ENCODE data around the gene FGFR2. TPM values are rescaled to one million over a fixed set of nuclear protein-coding genes. Genes with fewer than 3 reads are reported as not detected.

FGFR2 gene
- total RNA-seq, 5 donors from 2014 or later (not counting 1 experiment from before 2014, with no cell fraction given) = 0.49 to 1.8 (median 0.70) TPM

- POLR2A ChIA-PET = no interaction called here
- H3K4me1 Mint-ChIP-seq = no peaks in the 10 kb centered on the region
Observed at GRCh38 chr10:121440461-121440860, 157.8 kb downstream of the FGFR2 start.

GRCh38 chr10:121438333-121438732 is 159.9 kb downstream of the FGFR2 start:
- Histone ChIP-seq H3K4me3 (ENCODE audit: control insufficient read depth in 1 of 2, extremely low read depth in 1 of 2, low read length in 1 of 2) (no peak overlapping the region), H3K27me3 (replicated peaks in 1 of 2; ENCODE audit: control insufficient read depth in 2 of 2, extremely low read depth in 1 of 2, insufficient read depth in 2 of 2, low read length in 1 of 2) (peaks cover 0 to 3% of the 10 kb centered on the region in 2 experiments), H3K27ac (ENCODE audit: low read length) (no peak overlapping the region), H3K36me3 (ENCODE audit: control insufficient read depth in 2 of 2, extremely low read depth in 1 of 2, insufficient read depth in 1 of 2, low read length in 1 of 2) (no peaks in the 10 kb centered on the region), H3K9me3 (no peaks in the 10 kb centered on the region), H3K4me1 (ENCODE audit: control insufficient read depth in 1 of 2, extremely low read depth in 1 of 2, insufficient read depth in 2 of 2, low read length in 2 of 2) (no peaks in the 10 kb centered on the region)
- ChIA-PET CTCF (no interaction called here), POLR2A (no interaction called here)
- Mint-ChIP-seq H3K4me3 (no peak overlapping the region), H3K36me3 (no peaks in the 10 kb centered on the region), H3K27me3 (no peaks in the 10 kb centered on the region), H3K27ac (no peak overlapping the region), H3K9me3 (no peaks in the 10 kb centered on the region), H3K4me1 (no peaks in the 10 kb centered on the region)
- no peak for ATAC-seq (replicated peaks in 1 of 4)
- WGBS (ENCODE audit: insufficient coverage) = 94% methylated on average over 2 of the region's 2 CpGs
- no peak for DNase-seq

More at GRCh38 chr10:121440461-121440860, 157.8 kb downstream of the FGFR2 start:
- no peak for ATAC-seq (replicated peaks in 1 of 4)
- H3K4me1 ChIP-seq (ENCODE audit: control insufficient read depth in 1 of 2, extremely low read depth in 1 of 2, insufficient read depth in 2 of 2, low read length in 2 of 2) = no peaks in the 10 kb centered on the region
- DNase-seq = no peak
- no peak overlapping the region for H3K27ac Mint-ChIP-seq
- CTCF ChIA-PET = no interaction called here
- no peak overlapping the region for H3K4me3 ChIP-seq (ENCODE audit: control insufficient read depth in 1 of 2, extremely low read depth in 1 of 2, low read length in 1 of 2)
- H3K9me3 Mint-ChIP-seq = peaks cover 0 to 3% (median 0%) of the 10 kb centered on the region in 3 donors
- WGBS (ENCODE audit: insufficient coverage) = no CpG with 5 or more reads among the region's 2 CpGs
- no peak overlapping the region for H3K27ac ChIP-seq (ENCODE audit: low read length)
- no peak overlapping the region for H3K4me3 Mint-ChIP-seq
- H3K9me3 ChIP-seq = no peaks in the 10 kb centered on the region
- H3K27me3 Mint-ChIP-seq = no peaks in the 10 kb centered on the region
- H3K36me3 ChIP-seq (ENCODE audit: control insufficient read depth in 2 of 2, extremely low read depth in 1 of 2, insufficient read depth in 1 of 2, low read length in 1 of 2) = no peaks in the 10 kb centered on the region
- peaks cover 0 to 3% of the 10 kb centered on the region in 2 experiments for H3K27me3 ChIP-seq (replicated peaks in 1 of 2; ENCODE audit: control insufficient read depth in 2 of 2, extremely low read depth in 1 of 2, insufficient read depth in 2 of 2, low read length in 1 of 2)
- H3K36me3 Mint-ChIP-seq = no peaks in the 10 kb centered on the region

GRCh38 chr10:121437596-121437995 is 160.6 kb downstream of the FGFR2 start:
- Histone ChIP-seq H3K27me3 (replicated peaks in 1 of 2; ENCODE audit: control insufficient read depth in 2 of 2, extremely low read depth in 1 of 2, insufficient read depth in 2 of 2, low read length in 1 of 2) (peaks cover 0 to 3% of the 10 kb centered on the region in 2 experiments), H3K27ac (ENCODE audit: low read length) (no peak overlapping the region), H3K4me3 (ENCODE audit: control insufficient read depth in 1 of 2, extremely low read depth in 1 of 2, low read length in 1 of 2) (no peak overlapping the region), H3K4me1 (ENCODE audit: control insufficient read depth in 1 of 2, extremely low read depth in 1 of 2, insufficient read depth in 2 of 2, low read length in 2 of 2) (no peaks in the 10 kb centered on the region), H3K9me3 (no peaks in the 10 kb centered on the region), H3K36me3 (ENCODE audit: control insufficient read depth in 2 of 2, extremely low read depth in 1 of 2, insufficient read depth in 1 of 2, low read length in 1 of 2) (no peaks in the 10 kb centered on the region)
- Mint-ChIP-seq H3K9me3 (no peaks in the 10 kb centered on the region), H3K36me3 (no peaks in the 10 kb centered on the region), H3K27me3 (peaks cover 0 to 6% of the 10 kb centered on the region in 2 donors), H3K4me3 (no peak overlapping the region), H3K4me1 (no peaks in the 10 kb centered on the region), H3K27ac (no peak overlapping the region)
- ATAC-seq (replicated peaks in 1 of 4) (no peak), DNase-seq (no peak)
- no CpG with 5 or more reads among the region's 4 CpGs for WGBS (ENCODE audit: insufficient coverage)
- ChIA-PET POLR2A (no interaction called here), CTCF (no interaction called here)

- CTCF ChIA-PET = no interaction called here
- POLR2A ChIA-PET = interaction anchor here in 1 of 2 donors (0.6 kb wide), 1 partner anchor 250 kb away, joined by 3 read pairs; no protein-coding TSS in a partner anchor
- Mint-ChIP-seq H3K27me3 (peaks cover 0 to 8% of the 10 kb centered on the region in 2 donors), H3K36me3 (no peaks in the 10 kb centered on the region), H3K9me3 (no peaks in the 10 kb centered on the region), H3K4me1 (no peaks in the 10 kb centered on the region), H3K4me3 (no peak overlapping the region), H3K27ac (no peak overlapping the region)
- 30% methylated on average over 5 of the region's 5 CpGs for WGBS (ENCODE audit: insufficient coverage)
- Histone ChIP-seq H3K4me3 (ENCODE audit: control insufficient read depth in 1 of 2, extremely low read depth in 1 of 2, low read length in 1 of 2) (no peak overlapping the region), H3K36me3 (ENCODE audit: control insufficient read depth in 2 of 2, extremely low read depth in 1 of 2, insufficient read depth in 1 of 2, low read length in 1 of 2) (no peaks in the 10 kb centered on the region), H3K4me1 (ENCODE audit: control insufficient read depth in 1 of 2, extremely low read depth in 1 of 2, insufficient read depth in 2 of 2, low read length in 2 of 2) (no peaks in the 10 kb centered on the region), H3K27me3 (replicated peaks in 1 of 2; ENCODE audit: control insufficient read depth in 2 of 2, extremely low read depth in 1 of 2, insufficient read depth in 2 of 2, low read length in 1 of 2) (peaks cover 0 to 3% of the 10 kb centered on the region in 2 experiments), H3K9me3 (no peaks in the 10 kb centered on the region), H3K27ac (ENCODE audit: low read length) (no peak overlapping the region)
- no peak for DNase-seq
- no peak for ATAC-seq (replicated peaks in 1 of 4)
Observed at GRCh38 chr10:121436630-121437341, 161.5 kb downstream of the FGFR2 start.

- POLR2A ChIA-PET = no interaction called here
- Histone ChIP-seq H3K36me3 (ENCODE audit: control insufficient read depth in 2 of 2, extremely low read depth in 1 of 2, insufficient read depth in 1 of 2, low read length in 1 of 2) (no peaks in the 10 kb centered on the region), H3K4me1 (ENCODE audit: control insufficient read depth in 1 of 2, extremely low read depth in 1 of 2, insufficient read depth in 2 of 2, low read length in 2 of 2) (no peaks in the 10 kb centered on the region), H3K4me3 (ENCODE audit: control insufficient read depth in 1 of 2, extremely low read depth in 1 of 2, low read length in 1 of 2) (no peak overlapping the region), H3K27me3 (replicated peaks in 1 of 2; ENCODE audit: control insufficient read depth in 2 of 2, extremely low read depth in 1 of 2, insufficient read depth in 2 of 2, low read length in 1 of 2) (peaks cover 0 to 3% of the 10 kb centered on the region in 2 experiments), H3K27ac (ENCODE audit: low read length) (no peak overlapping the region), H3K9me3 (no peaks in the 10 kb centered on the region)
- no peaks in the 10 kb centered on the region for H3K36me3 Mint-ChIP-seq
- H3K4me3 Mint-ChIP-seq = no peak overlapping the region
- CTCF ChIA-PET = no interaction called here
- peaks cover 0 to 8% of the 10 kb centered on the region in 2 donors for H3K27me3 Mint-ChIP-seq
- H3K9me3 Mint-ChIP-seq = no peaks in the 10 kb centered on the region
- H3K27ac Mint-ChIP-seq = no peak overlapping the region
- WGBS (ENCODE audit: insufficient coverage) = 84% methylated on average over 2 of the region's 5 CpGs
- DNase-seq (no peak), ATAC-seq (replicated peaks in 1 of 4) (no peak)
- no peaks in the 10 kb centered on the region for H3K4me1 Mint-ChIP-seq
Observed at GRCh38 chr10:121436281-121436629, 162.0 kb downstream of the FGFR2 start.

- ATAC-seq (replicated peaks in 1 of 4) = no peak
- H3K27me3 Mint-ChIP-seq = peaks cover 0 to 8% of the 10 kb centered on the region in 2 donors
- POLR2A ChIA-PET = no interaction called here
- no peaks in the 10 kb centered on the region for H3K9me3 Mint-ChIP-seq
- Histone ChIP-seq H3K4me1 (ENCODE audit: control insufficient read depth in 1 of 2, extremely low read depth in 1 of 2, insufficient read depth in 2 of 2, low read length in 2 of 2) (no peaks in the 10 kb centered on the region), H3K36me3 (ENCODE audit: control insufficient read depth in 2 of 2, extremely low read depth in 1 of 2, insufficient read depth in 1 of 2, low read length in 1 of 2) (no peaks in the 10 kb centered on the region), H3K27me3 (replicated peaks in 1 of 2; ENCODE audit: control insufficient read depth in 2 of 2, extremely low read depth in 1 of 2, insufficient read depth in 2 of 2, low read length in 1 of 2) (peaks cover 0 to 3% of the 10 kb centered on the region in 2 experiments), H3K27ac (ENCODE audit: low read length) (no peak overlapping the region), H3K4me3 (ENCODE audit: control insufficient read depth in 1 of 2, extremely low read depth in 1 of 2, low read length in 1 of 2) (no peak overlapping the region), H3K9me3 (no peaks in the 10 kb centered on the region)
- H3K36me3 Mint-ChIP-seq = no peaks in the 10 kb centered on the region
- H3K27ac Mint-ChIP-seq = no peak overlapping the region
- no peak overlapping the region for H3K4me3 Mint-ChIP-seq
- 80% methylated on average over 1 of the region's 9 CpGs for WGBS (ENCODE audit: insufficient coverage)
- CTCF ChIA-PET = no interaction called here
- no peak for DNase-seq
- H3K4me1 Mint-ChIP-seq = no peaks in the 10 kb centered on the region
Observed at GRCh38 chr10:121435099-121435875, 163.0 kb downstream of the FGFR2 start.
